HUDEP-2 (cell line): ENCODE measurements around the gene RNF126.
A peak's percentile ranks its signal among the peaks of the same experiment; 100 is the strongest.
"Not testable (repeated sequence)": the region's sequence is repeated elsewhere in the genome, so short reads cannot be mapped to it uniquely, and the experiment has no call there.

Experiments used
- DNase-seq, 76 experiments: peaks; one replicate each; lab custom pipeline; 2025; ENCODE audit not compliant: unreplicated experiment in 76 of 76; lab: John Stamatoyannopoulos, UW

The RNF126 gene

GRCh38 chr19:686589-687297 lies 23.7 kb upstream of the RNF126 start:
- DNase-seq: no peak

- DNase-seq: no peak
Observed at GRCh38 chr19:685454-685931, 22.5 kb upstream of the RNF126 start.

- DNase-seq: no peak
Observed at GRCh38 chr19:682678-683320, 19.8 kb upstream of the RNF126 start.

GRCh38 chr19:681029-682019 lies 18.3 kb upstream of the RNF126 start:
- DNase-seq: peak in 57 of 76 experiments; percentile 66 to 100 (median 96)

DNA sequence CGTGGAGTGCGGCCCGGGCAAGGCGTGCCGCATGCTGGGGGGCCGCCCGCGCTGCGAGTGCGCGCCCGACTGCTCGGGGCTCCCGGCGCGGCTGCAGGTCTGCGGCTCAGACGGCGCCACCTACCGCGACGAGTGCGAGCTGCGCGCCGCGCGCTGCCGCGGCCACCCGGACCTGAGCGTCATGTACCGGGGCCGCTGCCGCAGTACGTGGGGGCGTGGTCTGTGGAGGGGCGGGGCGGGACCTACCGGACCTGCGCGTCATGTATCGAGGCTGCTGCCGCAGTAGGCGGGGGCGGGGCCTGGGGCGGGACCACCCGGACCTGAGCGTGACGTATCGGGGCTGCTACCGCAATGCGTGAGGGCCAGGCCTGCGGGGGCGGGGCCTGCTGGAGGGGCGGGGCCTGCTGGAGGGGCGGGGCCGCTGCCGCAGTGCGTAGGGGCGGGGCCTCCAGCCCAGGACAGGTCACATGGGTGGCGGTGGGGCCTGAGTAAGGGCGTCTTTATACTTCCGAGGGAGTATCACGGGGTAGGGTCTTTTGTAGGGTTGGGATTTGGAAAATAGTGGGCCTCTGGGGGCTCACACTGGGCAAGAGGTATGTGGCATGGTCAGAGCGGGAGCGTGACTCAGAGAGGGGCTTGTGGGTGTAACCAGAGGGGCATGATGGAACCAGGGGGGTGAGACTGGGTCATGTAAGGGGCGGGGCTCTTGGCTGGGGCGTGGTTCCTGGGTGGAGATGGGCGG lies 17.4 kb upstream of the RNF126 start:
- DNase-seq: peak; percentile 85 to 100 (median 100)

- peak in 32 of 76 experiments; percentile 16 to 71 (median 36) for DNase-seq
Observed at GRCh38 chr19:679418-680286, 16.6 kb upstream of the RNF126 start.

GRCh38 chr19:678791-679388 lies 15.9 kb upstream of the RNF126 start:
- DNase-seq: no peak

DNA sequence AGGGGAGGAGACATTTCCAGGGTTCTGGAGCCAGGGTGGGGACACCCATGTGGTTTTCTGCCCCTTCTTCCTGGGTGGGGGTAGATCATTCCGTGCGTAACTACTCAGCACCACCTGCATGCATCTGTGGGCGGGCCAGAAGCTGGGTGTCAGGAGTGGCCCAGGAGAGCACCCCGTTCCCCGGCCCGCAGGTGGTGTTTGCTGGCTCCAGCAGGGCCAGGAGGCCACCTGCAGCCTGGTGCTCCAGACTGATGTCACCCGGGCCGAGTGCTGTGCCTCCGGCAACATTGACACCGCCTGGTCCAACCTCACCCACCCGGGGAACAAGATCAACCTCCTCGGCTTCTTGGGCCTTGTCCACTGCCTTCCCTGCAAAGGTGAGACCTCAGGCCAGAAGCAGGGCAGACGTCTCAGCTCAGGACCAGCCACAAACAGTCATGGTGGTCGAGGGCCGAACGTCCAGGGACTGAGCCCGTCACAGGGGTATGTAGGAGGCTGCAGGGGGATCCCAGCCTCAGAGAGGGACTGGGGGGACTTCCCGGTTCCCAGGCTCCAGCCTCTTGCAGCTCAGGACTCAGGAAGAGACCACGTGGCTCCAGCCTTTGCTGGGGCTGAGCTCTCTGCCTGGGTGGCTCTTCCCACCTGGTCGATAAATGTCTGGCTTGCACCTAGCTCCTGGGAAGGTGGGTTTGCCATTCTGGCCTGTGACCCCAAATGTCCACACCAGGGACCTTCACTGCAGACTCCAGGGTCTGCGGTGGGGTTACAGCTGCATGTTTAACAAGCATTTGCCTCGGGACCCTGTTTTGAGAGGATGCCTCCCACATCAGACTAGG lies 14.8 kb upstream of the RNF126 start:
- DNase-seq: no peak

DNA sequence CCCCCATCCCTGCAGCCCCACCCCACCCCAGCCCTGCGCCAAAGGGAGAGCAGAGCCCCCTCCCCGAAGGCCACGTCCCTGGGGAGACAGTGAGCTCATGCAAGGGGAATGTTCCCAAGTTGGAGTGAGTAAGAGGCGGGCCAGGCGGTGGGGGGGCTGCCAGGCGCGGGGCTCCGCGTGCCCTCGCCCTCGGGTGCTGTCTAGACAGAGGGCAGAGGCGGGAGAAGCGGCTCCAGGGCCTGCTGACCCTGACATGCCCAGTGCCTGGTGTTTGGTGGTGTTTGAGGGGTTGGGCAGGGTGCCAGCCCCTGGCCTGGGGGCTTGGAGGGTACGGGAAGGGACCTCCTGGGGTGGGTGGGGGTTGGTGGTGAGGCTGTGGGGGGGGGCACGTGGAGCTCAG lies 14.2 kb upstream of the RNF126 start:
- DNase-seq: peak in 1 of 76 experiments; percentile 19

DNA sequence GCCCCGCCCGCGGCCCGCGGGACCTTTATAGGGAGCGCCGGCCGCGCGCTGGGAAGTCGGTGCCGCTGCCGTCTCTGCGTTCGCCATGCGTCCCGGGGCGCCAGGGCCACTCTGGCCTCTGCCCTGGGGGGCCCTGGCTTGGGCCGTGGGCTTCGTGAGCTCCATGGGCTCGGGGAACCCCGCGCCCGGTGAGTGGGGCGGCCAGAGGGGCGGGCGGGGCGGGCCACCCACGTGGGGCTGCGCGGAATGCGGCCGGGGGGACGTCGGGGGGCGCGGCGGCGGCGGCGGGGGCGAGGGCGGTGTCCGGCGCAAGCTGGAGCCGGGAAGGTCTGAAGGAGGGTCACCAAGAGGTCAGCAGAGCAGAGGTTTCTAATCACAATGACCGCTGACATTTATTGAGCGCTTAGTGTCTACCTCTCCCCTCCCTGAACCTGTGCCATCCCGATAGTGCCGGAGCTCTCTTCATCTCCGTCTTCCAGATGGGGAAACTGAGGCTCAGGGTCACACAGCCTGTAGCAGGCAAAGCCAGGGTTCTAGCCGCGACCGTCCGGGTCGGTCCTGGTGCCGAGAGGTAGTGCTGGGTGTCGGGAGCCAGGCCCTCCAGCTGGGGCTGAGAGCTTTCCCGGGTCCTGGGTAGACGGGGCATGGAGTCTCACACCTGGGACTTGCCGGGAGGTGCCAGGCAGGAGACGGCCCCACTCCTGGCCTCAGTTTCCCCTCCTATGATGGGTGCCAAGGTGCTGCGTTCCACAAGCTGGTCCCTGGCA lies 13.5 kb upstream of the RNF126 start, which contains the start of gene FSTL3:
FSTL3 (plus strand) TSS at position 54 of the 767 bp plus-strand sequence; CDS start at position 86, 32 bp downstream.
- DNase-seq: no peak

DNA sequence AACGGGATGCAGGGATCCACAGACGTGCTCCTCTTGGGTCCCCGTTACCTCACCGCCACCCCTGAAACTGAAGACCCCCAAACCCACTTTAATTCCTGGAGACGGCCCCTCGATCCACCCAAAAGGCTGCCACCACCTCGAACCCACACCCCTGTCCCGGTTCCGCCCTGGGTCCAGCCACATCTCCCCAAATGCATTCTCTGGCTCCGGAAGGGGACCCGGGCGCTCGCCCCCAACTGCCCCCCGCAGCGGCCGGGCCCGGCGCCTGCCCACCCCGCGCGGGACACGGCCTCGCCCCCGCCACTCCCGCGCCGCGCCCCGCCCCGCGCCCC lies 13.0 kb upstream of the RNF126 start:
- DNase-seq: no peak

DNA sequence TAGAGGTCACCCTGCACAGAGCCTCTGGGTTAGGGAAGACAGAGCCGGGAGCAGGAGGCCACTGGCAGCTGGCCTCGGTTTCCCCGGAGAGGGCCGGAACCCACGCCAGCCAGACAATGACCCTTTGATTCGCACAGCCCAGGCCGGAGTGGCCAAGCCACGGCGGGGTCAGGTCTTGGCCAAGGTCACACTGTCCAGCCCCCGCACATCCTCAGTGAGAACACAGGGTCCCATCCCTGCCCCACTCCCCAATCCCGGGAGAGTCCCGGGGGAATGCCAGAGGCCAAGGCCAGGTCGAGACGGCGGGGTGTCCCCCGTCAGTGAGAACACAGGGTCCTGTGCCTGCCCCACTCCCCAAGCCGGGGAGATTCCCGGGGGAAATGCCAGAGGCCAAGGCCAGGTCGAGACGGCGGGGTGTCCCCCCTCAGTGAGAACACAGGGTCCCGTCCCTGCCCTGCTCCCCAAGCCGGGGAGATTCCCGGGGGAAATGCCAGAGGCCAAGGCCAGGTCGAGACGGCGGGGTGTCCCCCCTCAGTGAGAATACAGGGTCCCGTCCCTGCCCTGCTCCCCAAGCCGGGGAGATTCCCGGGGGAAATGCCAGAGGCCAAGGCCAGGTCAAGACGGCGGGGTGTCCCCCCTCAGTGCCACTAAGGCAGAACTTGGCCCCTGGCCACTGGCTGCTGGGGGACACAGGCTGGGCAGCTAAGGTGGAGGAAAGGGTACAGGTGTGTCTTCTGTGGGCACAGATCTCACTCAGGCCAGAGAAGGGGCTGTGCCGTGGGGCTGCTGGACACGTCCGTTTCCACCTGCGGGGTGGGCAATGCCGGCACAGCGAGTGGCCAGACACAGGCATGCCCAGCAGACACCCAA lies 11.5 kb upstream of the RNF126 start:
- no peak for DNase-seq

DNA sequence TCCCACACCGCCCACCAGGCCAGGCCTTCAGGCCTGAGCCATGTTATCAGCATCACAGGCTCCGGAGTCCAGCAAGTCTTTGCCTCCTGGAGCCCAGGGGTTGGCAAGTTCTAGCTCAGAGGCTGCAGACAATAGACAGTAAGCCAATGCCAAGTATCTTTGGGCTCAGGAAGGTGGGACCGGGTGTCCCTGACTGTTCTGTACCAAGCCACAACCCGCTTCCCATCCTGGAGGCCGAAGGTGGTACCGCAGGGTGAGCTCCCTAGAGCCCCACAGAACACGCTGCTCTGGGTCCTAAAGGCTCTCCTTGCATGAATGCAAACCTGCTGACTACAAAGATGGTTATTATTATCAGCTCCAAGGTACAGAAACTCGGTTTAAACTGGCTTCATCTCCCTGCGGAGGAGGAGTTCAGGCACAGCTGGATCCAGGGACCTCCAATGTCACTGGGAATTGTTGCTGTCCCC lies 7.6 kb upstream of the RNF126 start:
- peak in 2 of 76 experiments; percentile 15 to 16 for DNase-seq

- DNase-seq: peak in 28 of 76 experiments; percentile 12 to 76 (median 34)
Observed at GRCh38 chr19:668675-669434, 5.8 kb upstream of the RNF126 start.

DNA sequence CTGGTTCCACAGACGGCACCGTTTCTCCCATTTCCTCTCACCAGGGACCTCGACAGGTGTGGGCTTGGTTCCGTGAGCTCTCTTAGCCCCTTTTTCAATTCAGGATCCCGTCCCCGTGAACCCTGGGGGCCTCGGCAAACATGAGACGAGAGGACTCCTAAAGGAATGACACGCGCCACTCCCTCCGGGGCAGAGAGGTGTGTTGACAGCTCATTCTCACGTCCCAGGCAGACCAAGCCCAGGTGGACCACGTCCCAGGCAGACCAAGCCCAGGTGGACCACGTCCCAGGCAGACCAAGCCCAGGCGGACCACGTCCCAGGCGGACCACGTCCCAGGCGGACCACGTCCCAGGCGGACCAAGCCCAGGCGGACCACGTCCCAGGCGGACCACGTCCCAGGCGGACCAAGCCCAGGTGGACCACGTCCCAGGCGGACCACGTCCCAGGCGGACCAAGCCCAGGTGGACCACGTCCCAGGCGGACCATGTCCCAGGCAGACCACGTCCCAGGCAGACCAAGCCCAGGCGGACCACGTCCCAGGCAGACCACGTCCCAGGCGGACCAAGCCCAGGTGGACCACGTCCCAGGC lies 4.1 kb upstream of the RNF126 start:
- not testable (repeated sequence) for DNase-seq
